ENCODE results near the gene COL7A1.

GRCh38 chr3:48568476-48568875 lies 26.7 kb downstream of the COL7A1 start:
- TF ChIP-seq CTCF (conservative IDR thresholded peaks at IDR 0.05 in 1 of 2, IDR thresholded peaks at IDR 0.05 in 1 of 2; ENCODE audit: extremely low read depth in 1 of 2, insufficient read depth in 1 of 2, low read depth in 1 of 2, low read length in 2 of 2) (no peak), EZH2 (IDR thresholded peaks at IDR 0.05; ENCODE audit: borderline replicate concordance, low read length) (no peak)

Measured in mammary epithelial cell (primary cell).